Subcutaneous adipose tissue (tissue), 4 donors: ENCODE data around the gene ADIG. TPM values are rescaled to one million over a fixed set of nuclear protein-coding genes. Genes with fewer than 3 reads are reported as not detected.

Experiments
- CTCF ChIP-seq: fragments of 450-650 bp; IDR thresholded peaks from one replicate; pipeline ENCODE4 v1.5.1; 2016; ENCODE audit warnings: low read depth, mild to moderate bottlenecking, control low read depth, antibody characterized with exemption, moderate library complexity
- total RNA-seq, 4 donors: library from RNA; depleted of rRNA; stranded (reverse); fragments of >200 nt; gene quantifications; one replicate each; pipeline ENCODE4 v1.1.0, GENCODE V29; 2016

The ADIG gene
- total RNA-seq, 4 donors from 2014 or later: not detected

GRCh38 chr20:38601216-38602184 lies 20.5 kb downstream of the ADIG start, which contains the start of gene ARHGAP40:
ARHGAP40 (plus strand) TSS chr20:38601809.
- no peak for TF ChIP-seq CTCF

DNA sequence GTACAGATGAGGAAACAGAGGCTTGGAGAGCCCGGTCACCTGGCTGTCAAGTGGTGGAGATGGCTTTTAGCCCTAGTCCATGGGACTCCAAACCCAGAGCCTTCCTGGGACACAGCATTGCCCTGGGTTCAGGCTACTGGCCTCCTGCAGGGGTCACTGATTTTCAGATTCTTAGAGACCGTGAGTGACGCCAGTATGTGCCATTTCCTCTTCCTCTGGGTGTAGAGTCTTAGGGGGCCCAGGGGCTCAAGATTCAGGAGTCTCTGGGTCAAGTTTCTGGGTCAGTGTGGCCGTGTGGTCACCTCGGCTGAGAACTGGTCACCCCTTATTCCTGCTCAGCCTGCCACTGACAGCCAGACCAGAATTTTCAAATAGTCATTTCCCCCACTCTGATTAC lies 21.2 kb downstream of the ADIG start:
- no peak for TF ChIP-seq CTCF

GRCh38 chr20:38603286-38603685 lies 22.3 kb downstream of the ADIG start:
- no peak for TF ChIP-seq CTCF

GRCh38 chr20:38604873-38605303 lies 23.9 kb downstream of the ADIG start:
- TF ChIP-seq CTCF: no peak

GRCh38 chr20:38607351-38607750 lies 26.4 kb downstream of the ADIG start:
- TF ChIP-seq CTCF: no peak

DNA sequence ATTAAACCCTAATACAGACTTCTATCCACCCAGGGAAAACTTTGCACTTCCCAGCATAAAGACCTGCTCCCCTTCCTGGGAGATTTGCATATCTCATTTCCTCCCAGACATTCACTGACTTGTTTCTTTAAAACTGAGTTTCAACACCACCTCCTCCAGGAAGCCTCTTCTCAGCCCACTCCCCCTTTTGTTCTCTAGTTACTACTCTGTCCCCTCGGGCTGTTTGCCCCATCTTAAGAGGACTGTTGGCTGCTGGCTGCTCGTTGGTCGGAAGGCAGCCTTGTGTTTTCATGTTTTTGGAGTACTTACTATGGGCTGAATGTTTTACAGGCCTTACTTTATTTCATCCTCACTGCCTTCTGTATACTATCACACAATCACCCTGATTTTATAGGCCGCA lies 27.2 kb downstream of the ADIG start:
- no peak for TF ChIP-seq CTCF

DNA sequence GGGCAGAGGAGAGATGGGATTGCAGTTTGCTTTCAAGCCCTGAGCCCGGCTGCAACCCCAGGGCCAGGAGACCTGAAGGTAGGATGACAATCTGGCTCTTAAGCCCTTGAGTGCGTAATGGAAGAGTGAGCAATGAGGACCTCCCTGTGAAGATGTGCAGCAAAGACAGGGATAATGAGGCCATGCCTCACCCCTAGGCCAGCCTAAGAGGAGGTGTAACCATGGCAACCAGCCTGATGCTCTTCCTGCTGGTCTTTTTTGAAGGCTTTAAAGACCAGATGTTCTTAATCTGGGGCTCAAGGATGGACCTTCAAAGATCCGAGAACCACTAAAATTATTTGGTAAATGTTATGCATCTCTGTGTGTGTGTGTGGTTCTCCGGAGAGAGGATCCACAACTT lies 28.8 kb downstream of the ADIG start:
- TF ChIP-seq CTCF: no peak
